HUES64 (cell line): Measurements from ENCODE around the gene CCSER2.
"Not testable (repeated sequence)": the region's sequence is repeated elsewhere in the genome, so short reads cannot be mapped to it uniquely, and the experiment has no call there.

Source experiments
- H3K27ac ChIP-seq: 2 replicates; pipeline ENCODE4 v1.7.0; 2013; ENCODE audit warnings: low read depth, low read length, inconsistent platforms
- H3K27me3 ChIP-seq: 2 replicates; pipeline ENCODE4 v1.6.1; 2013; ENCODE audit warnings: mild to moderate bottlenecking, low read length; ENCODE audit not compliant: insufficient read depth
- H3K36me3 ChIP-seq: 2 replicates; pipeline ENCODE4 v1.6.1; 2013; ENCODE audit warnings: mild to moderate bottlenecking, low read length; ENCODE audit not compliant: insufficient read depth
- H3K4me1 ChIP-seq: 2 replicates; pipeline ENCODE4 v1.6.1; 2013; ENCODE audit warnings: mild to moderate bottlenecking, low read length, moderate library complexity; ENCODE audit not compliant: insufficient read depth
- H3K4me3 ChIP-seq: 2 replicates; pipeline ENCODE4 v1.5.1; 2013; ENCODE audit warnings: mild to moderate bottlenecking, low read length, moderate library complexity
- H3K9ac ChIP-seq: 2 replicates; pipeline ENCODE4 v1.6.1; 2013; ENCODE audit warnings: mild to moderate bottlenecking, low read depth, low read length
- H3K9me3 ChIP-seq: 2 replicates; pipeline ENCODE4 v1.6.1; 2013; ENCODE audit warnings: low read depth, low read length; ENCODE audit not compliant: insufficient read depth
- WGBS: fragments of 150-250, 120-280 bp; methylation state at CpG from one replicate; pipeline ENCODE4 v1.1.7; 2013; ENCODE audit warnings: missing lambda C conversion rate; 5-methylcytosine and 5-hydroxymethylcytosine counted together

The CCSER2 gene

GRCh38 chr10:84493361-84493760, 165.0 kb downstream of the CCSER2 start:
- H3K4me1 ChIP-seq: 0 out of 2 replicates have a peak, but pooled peaks cover 5% of the 10 kb centered on the region
- H3K36me3 ChIP-seq: no peaks in the 10 kb centered on the region
- H3K27me3 ChIP-seq: no peaks in the 10 kb centered on the region
- peaks cover 4% of the 10 kb centered on the region for H3K9me3 ChIP-seq
- H3K4me3 ChIP-seq: no peak overlapping the region
- no peak overlapping the region for H3K27ac ChIP-seq
- 100% methylated on average over 2 of the region's 2 CpGs for WGBS
- H3K9ac ChIP-seq: no peak overlapping the region

- Histone ChIP-seq H3K4me1 (0 out of 2 replicates have a peak, but pooled peaks cover 5% of the 10 kb centered on the region), H3K9ac (no peak overlapping the region)
Measured at GRCh38 chr10:84493951-84494848, 165.8 kb downstream of the CCSER2 start.

GRCh38 chr10:84494849-84495180, 166.4 kb downstream of the CCSER2 start:
- Histone ChIP-seq H3K4me3 (no peak overlapping the region), H3K4me1 (peaks cover 8% of the 10 kb centered on the region; the same call in 1 of the 2 replicates)

More at GRCh38 chr10:84493951-84494848, 165.8 kb downstream of the CCSER2 start:
- Histone ChIP-seq H3K27me3 (no peaks in the 10 kb centered on the region), H3K4me3 (no peak overlapping the region), H3K36me3 (no peaks in the 10 kb centered on the region), H3K27ac (no peak overlapping the region), H3K9me3 (peaks cover 4% of the 10 kb centered on the region)
- whole genome bisulfite sequencing: 90% methylated on average over 9 of the region's 9 CpGs

GRCh38 chr10:84497978-84498377, 169.6 kb downstream of the CCSER2 start:
- Histone ChIP-seq H3K4me3 (no peak overlapping the region), H3K9ac (no peak overlapping the region), H3K27ac (no peak overlapping the region), H3K27me3 (no peaks in the 10 kb centered on the region), H3K4me1 (peaks cover 20% of the 10 kb centered on the region), H3K9me3 (no peaks in the 10 kb centered on the region), H3K36me3 (no peaks in the 10 kb centered on the region)
- WGBS: 60% methylated on average over 1 of the region's 1 CpG

More at GRCh38 chr10:84494849-84495180, 166.4 kb downstream of the CCSER2 start:
- H3K36me3 ChIP-seq: no peaks in the 10 kb centered on the region
- H3K9ac ChIP-seq: no peak overlapping the region
- H3K27ac ChIP-seq: no peak overlapping the region
- no peaks in the 10 kb centered on the region for H3K27me3 ChIP-seq
- H3K9me3 ChIP-seq: peaks cover 4% of the 10 kb centered on the region

- not testable (repeated sequence) for H3K27ac ChIP-seq, H3K36me3 ChIP-seq, H3K9ac ChIP-seq, H3K4me3 ChIP-seq, H3K9me3 ChIP-seq, H3K27me3 ChIP-seq
- WGBS: 95% methylated on average over 9 of the region's 9 CpGs
- peaks cover 17% of the 10 kb centered on the region for H3K4me1 ChIP-seq
Measured at GRCh38 chr10:84499039-84499438, 170.7 kb downstream of the CCSER2 start.

- Histone ChIP-seq H3K4me3 (no peak overlapping the region), H3K36me3 (no peaks in the 10 kb centered on the region), H3K9ac (no peak overlapping the region), H3K4me1 (peaks cover 15% of the 10 kb centered on the region), H3K27ac (no peak overlapping the region), H3K27me3 (no peaks in the 10 kb centered on the region), H3K9me3 (no peaks in the 10 kb centered on the region)
- WGBS: 49% methylated on average over 3 of the region's 3 CpGs
Measured at GRCh38 chr10:84499846-84500245, 171.5 kb downstream of the CCSER2 start.

GRCh38 chr10:84510121-84510520, 181.7 kb downstream of the CCSER2 start:
- Histone ChIP-seq H3K27me3 (no peaks in the 10 kb centered on the region), H3K9ac (no peak overlapping the region), H3K4me1 (peaks cover 18% of the 10 kb centered on the region), H3K36me3 (peaks cover 16% of the 10 kb centered on the region), H3K4me3 (no peak overlapping the region), H3K9me3 (no peaks in the 10 kb centered on the region), H3K27ac (no peak overlapping the region)
- 88% methylated on average over 3 of the region's 3 CpGs for WGBS

- H3K9me3 ChIP-seq: no peaks in the 10 kb centered on the region
- H3K27me3 ChIP-seq: no peaks in the 10 kb centered on the region
- WGBS: 87% methylated on average over 1 of the region's 2 CpGs
- no peak overlapping the region for H3K27ac ChIP-seq
- peaks cover 18% of the 10 kb centered on the region for H3K4me1 ChIP-seq
- peaks cover 16% of the 10 kb centered on the region for H3K36me3 ChIP-seq
- no peak overlapping the region for H3K4me3 ChIP-seq
- H3K9ac ChIP-seq: no peak overlapping the region
Measured at GRCh38 chr10:84511106-84511505, 182.7 kb downstream of the CCSER2 start.

GRCh38 chr10:84511709-84512285, 183.4 kb downstream of the CCSER2 start:
- H3K27me3 ChIP-seq: no peaks in the 10 kb centered on the region
- H3K9me3 ChIP-seq: no peaks in the 10 kb centered on the region
- H3K9ac ChIP-seq: no peak overlapping the region
- no peak overlapping the region for H3K27ac ChIP-seq
- 96% methylated on average over 5 of the region's 5 CpGs for WGBS
- H3K36me3 ChIP-seq: peaks cover 16% of the 10 kb centered on the region
- no peak overlapping the region for H3K4me3 ChIP-seq
- H3K4me1 ChIP-seq: peaks cover 18% of the 10 kb centered on the region

GRCh38 chr10:84517554-84517953, 189.2 kb downstream of the CCSER2 start:
- Histone ChIP-seq H3K4me3 (no peak overlapping the region), H3K27ac (no peak overlapping the region), H3K27me3 (no peaks in the 10 kb centered on the region), H3K36me3 (peaks cover 16% of the 10 kb centered on the region), H3K4me1 (peaks cover 24% of the 10 kb centered on the region), H3K9me3 (no peaks in the 10 kb centered on the region), H3K9ac (no peak overlapping the region)
- WGBS: 95% methylated on average over 4 of the region's 4 CpGs

GRCh38 chr10:84519235-84519634, 190.8 kb downstream of the CCSER2 start:
- 95% methylated on average over 3 of the region's 3 CpGs for WGBS
- no peak overlapping the region for H3K27ac ChIP-seq
- no peak overlapping the region for H3K4me3 ChIP-seq
- H3K36me3 ChIP-seq: peaks cover 6% of the 10 kb centered on the region; the same call in 1 of the 2 replicates
- no peaks in the 10 kb centered on the region for H3K27me3 ChIP-seq
- no peaks in the 10 kb centered on the region for H3K9me3 ChIP-seq
- no peak overlapping the region for H3K9ac ChIP-seq
- peaks cover 18% of the 10 kb centered on the region for H3K4me1 ChIP-seq
